HCT116 (cell line): ENCODE measurements around the gene GPR62.

Experiments
- CTCF ChIP-seq, 3 experiments: fragments of 200-600 bp in 1 of 3; sonication (generic) in 1 of 3; IDR thresholded peaks in 2 of 3; conservative IDR thresholded peaks in 1 of 3; 2 replicates each; pipeline ENCODE4 v1.5.1; 2012 to 2017; ENCODE audit warnings: low read depth in 2 of 3, low read length in 2 of 3, antibody characterized with exemption in 1 of 3, borderline replicate concordance in 1 of 3, control low read depth in 1 of 3, mild to moderate bottlenecking in 1 of 3, mixed read lengths in 1 of 3, mixed run types in 1 of 3, moderate library complexity in 1 of 3; ENCODE audit not compliant: insufficient read depth in 1 of 3
- POLR2AphosphoS5 ChIP-seq: IDR thresholded peaks from 2 replicates; pipeline ENCODE4 v1.6.1; 2011; ENCODE audit warnings: mild to moderate bottlenecking, low read depth, low read length, moderate library complexity

GRCh38 chr3:51921081-51921578 is 34.1 kb upstream of the GPR62 start:
- TF ChIP-seq CTCF (IDR thresholded peaks at IDR 0.05 in 2 of 3, conservative IDR thresholded peaks at IDR 0.05 in 1 of 3; ENCODE audit: borderline replicate concordance in 1 of 3, insufficient read depth in 1 of 3, low read depth in 2 of 3, low read length in 2 of 3) (no peak), POLR2AphosphoS5 (no peak)
